MCF 10A (cell line): ENCODE data around the gene ZNF664. TPM values are rescaled to one million over a fixed set of nuclear protein-coding genes. Genes with fewer than 3 reads are reported as not detected.

Experiments
- BruUV-seq: library from RNA; stranded (reverse); fragments of 400-500 nt; replicated peaks from 2 replicates; lab custom pipeline; 2021; lab: Mats Ljungman, UMichigan
- CTCF ChIA-PET: fragments of 300-600 bp; sonication (Branson Sonifier 250); formaldehyde crosslinking; extraction: SDS; loops from one replicate; lab custom pipeline; 2021; ENCODE audit warnings: antibody characterized with exemption, inconsistent platforms; lab: Yijun Ruan, JAX
- POLR2A ChIA-PET: fragments of 300-600, 350-650 bp; sonication (Branson Sonifier 250); formaldehyde crosslinking; extraction: SDS; loops from one replicate; lab custom pipeline; 2020; ENCODE audit warnings: antibody characterized with exemption, inconsistent platforms; lab: Yijun Ruan, JAX
- DNase-seq: peaks from one replicate; pipeline ENCODE4 v3.0.0-alpha.2; 2018; ENCODE audit not compliant: unreplicated experiment
- H3K27ac Mint-ChIP-seq: one replicate; pipeline ENCODE4 v1.8.0; 2022; ENCODE audit warnings: mild to moderate bottlenecking, low read depth, mixed read lengths; ENCODE audit not compliant: unreplicated experiment
- H3K27me3 Mint-ChIP-seq: one replicate; pipeline ENCODE4 v1.8.0; 2022; ENCODE audit warnings: mixed read lengths; ENCODE audit not compliant: insufficient read depth, unreplicated experiment
- H3K36me3 Mint-ChIP-seq: one replicate; pipeline ENCODE4 v1.8.0; 2022; ENCODE audit warnings: mild to moderate bottlenecking, moderate library complexity, mixed read lengths; ENCODE audit not compliant: insufficient read depth, unreplicated experiment
- H3K4me1 Mint-ChIP-seq: one replicate; pipeline ENCODE4 v1.8.0; 2022; ENCODE audit warnings: mixed read lengths; ENCODE audit not compliant: insufficient read depth, unreplicated experiment
- H3K4me3 Mint-ChIP-seq: one replicate; pipeline ENCODE4 v1.8.0; 2022; ENCODE audit warnings: mild to moderate bottlenecking, moderate library complexity, mixed read lengths; ENCODE audit not compliant: unreplicated experiment
- H3K9me3 Mint-ChIP-seq: one replicate; pipeline ENCODE4 v1.8.0; 2022; ENCODE audit warnings: mixed read lengths; ENCODE audit not compliant: unreplicated experiment
- CTCF ChIP-seq: fragments of 200-600 bp; IDR thresholded peaks from one replicate; pipeline ENCODE4 v1.8.0; 2022; ENCODE audit warnings: antibody characterized with exemption, mild to moderate bottlenecking; ENCODE audit not compliant: unreplicated experiment
- intact Hi-C: fragments of 100-400 bp; cut with micrococcal nuclease; formaldehyde crosslinking; loops from 2 replicates; pipeline ENCODE4 v1.14.1; 2022
- total RNA-seq: library from RNA; stranded (reverse); gene quantifications from 2 replicates; pipeline ENCODE4 v1.2.3, GENCODE V29; 2022

Gene ZNF664
- total RNA-seq, 1 experiment from 2014 or later = 123 TPM

DNA sequence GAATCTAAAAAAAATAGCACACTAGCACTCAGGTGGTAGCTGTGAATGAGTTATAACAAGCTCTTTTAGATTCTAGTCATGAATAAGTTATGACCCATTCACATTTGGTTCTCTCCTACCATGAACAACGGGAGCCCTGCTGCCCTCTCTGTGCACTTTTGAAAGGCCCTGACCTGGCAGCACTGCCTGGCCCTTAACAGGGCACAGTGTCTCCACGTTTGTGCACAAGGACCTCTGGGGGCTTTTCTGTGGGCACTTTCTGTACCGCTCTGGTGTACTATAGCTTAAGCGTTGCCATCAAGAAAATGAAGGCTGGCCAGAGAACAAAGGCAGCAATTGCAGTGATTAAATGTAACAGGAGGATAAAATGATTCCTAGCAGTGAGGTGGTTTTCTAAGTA, 21.5 kb upstream of the ZNF664 start:
- H3K4me1 Mint-ChIP-seq = no peaks in the 10 kb centered on the region
- ChIA-PET POLR2A (no interaction called here), CTCF (interaction anchor here (0.7 to 1.6 kb wide), 3 partner anchors 9 to 150 kb away, joined by 3 to 6 read pairs (median 4); no protein-coding TSS in a partner anchor)
- DNase-seq = no peak
- H3K4me3 Mint-ChIP-seq = no peak overlapping the region
- intact Hi-C loops = no loop called here
- H3K9me3 Mint-ChIP-seq = no peaks in the 10 kb centered on the region
- no TSS peak for BruUV-seq
- no peak for TF ChIP-seq CTCF
- H3K27ac Mint-ChIP-seq = no peak overlapping the region
- no peaks in the 10 kb centered on the region for H3K27me3 Mint-ChIP-seq
- H3K36me3 Mint-ChIP-seq = no peaks in the 10 kb centered on the region

GRCh38 chr12:123952037-123952436, 21.0 kb upstream of the ZNF664 start:
- intact Hi-C loops = no loop called here
- ChIA-PET POLR2A (no interaction called here), CTCF (interaction anchor here (1.0 to 1.6 kb wide), 3 partner anchors 10 to 151 kb away, joined by 3 to 4 read pairs (median 4); no protein-coding TSS in a partner anchor)
- TF ChIP-seq CTCF = no peak
- Mint-ChIP-seq H3K4me1 (no peaks in the 10 kb centered on the region), H3K27ac (no peak overlapping the region), H3K4me3 (no peak overlapping the region), H3K36me3 (no peaks in the 10 kb centered on the region), H3K9me3 (no peaks in the 10 kb centered on the region), H3K27me3 (no peaks in the 10 kb centered on the region)
- no peak for DNase-seq
- BruUV-seq = no TSS peak

DNA sequence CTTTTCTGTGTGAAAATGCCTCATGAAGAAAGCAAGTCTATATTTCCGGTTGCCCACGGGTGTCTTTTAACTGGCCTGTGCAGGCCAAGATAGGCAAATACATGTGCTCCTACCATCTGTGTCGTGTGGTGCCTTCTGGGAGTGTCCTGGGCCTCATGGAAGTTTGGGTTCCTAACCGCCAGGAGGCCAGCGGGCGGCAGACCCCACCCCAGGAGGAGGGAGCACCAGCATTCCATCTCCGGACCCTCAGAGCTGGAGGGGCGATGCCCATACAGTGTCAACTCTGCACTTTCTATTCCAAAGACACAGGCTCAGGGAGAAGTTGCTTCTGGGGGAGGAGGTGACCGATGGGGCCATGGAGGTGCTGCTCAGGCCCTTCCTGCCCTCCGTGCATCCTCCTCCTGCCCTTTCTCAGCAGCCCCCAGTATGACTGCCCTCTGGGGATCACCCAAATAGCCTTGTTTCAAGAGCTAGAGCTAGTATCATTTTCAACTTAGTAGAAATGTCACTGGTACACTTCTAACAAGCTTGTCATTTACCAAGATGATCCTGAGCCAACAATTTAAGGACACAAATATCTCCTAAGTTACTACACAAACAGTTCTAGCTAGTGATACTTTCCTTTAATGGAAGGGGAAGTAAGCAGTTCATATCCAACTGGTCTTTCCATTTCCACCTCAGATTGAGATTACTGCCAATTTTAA, 18.2 kb upstream of the ZNF664 start:
- DNase-seq = no peak
- Mint-ChIP-seq H3K4me1 (no peaks in the 10 kb centered on the region), H3K9me3 (no peaks in the 10 kb centered on the region), H3K27me3 (no peaks in the 10 kb centered on the region), H3K36me3 (no peaks in the 10 kb centered on the region), H3K4me3 (no peak overlapping the region), H3K27ac (no peak overlapping the region)
- ChIA-PET CTCF (no interaction called here), POLR2A (interaction anchor here (0.9 kb wide), 1 partner anchor 17 kb away, joined by 3 read pairs; no protein-coding TSS in a partner anchor)
- intact Hi-C loops = no loop called here
- TF ChIP-seq CTCF = no peak
- BruUV-seq = no TSS peak

DNA sequence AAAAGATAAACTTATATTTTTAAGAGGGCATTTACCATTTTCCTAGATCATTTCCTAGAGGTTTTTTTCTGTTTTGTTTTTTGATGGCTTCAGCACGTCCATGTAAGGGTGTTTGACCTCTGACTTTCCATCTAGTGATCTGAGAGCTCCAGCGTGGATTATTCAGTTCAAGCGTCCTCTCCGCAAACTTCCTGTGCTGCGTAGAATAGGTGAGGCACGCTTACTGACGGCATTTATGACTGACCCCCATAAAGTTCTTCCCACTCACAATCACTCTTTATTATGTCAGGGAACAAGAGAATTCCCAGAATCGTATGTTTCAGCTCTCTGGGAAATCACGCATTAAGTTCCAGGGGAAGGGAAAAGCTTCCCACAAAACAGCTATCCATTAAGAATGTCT, 16.8 kb upstream of the ZNF664 start:
- POLR2A ChIA-PET = interaction anchor here (1.3 to 1.4 kb wide), 2 partner anchors 13 to 16 kb away, joined by 4 to 5 read pairs; no protein-coding TSS in a partner anchor
- BruUV-seq = no TSS peak
- Mint-ChIP-seq H3K4me1 (no peaks in the 10 kb centered on the region), H3K27ac (no peak overlapping the region), H3K36me3 (no peaks in the 10 kb centered on the region), H3K9me3 (no peaks in the 10 kb centered on the region), H3K4me3 (no peak overlapping the region), H3K27me3 (no peaks in the 10 kb centered on the region)
- no peak for DNase-seq
- CTCF ChIA-PET = no interaction called here
- no peak for TF ChIP-seq CTCF
- intact Hi-C loops = no loop called here
